ENCODE results near the gene C2CD5. TPM values are rescaled to one million over a fixed set of nuclear protein-coding genes. Genes with fewer than 3 reads are reported as not detected.

The C2CD5 gene
- total RNA-seq, 6 donors from 2014 or later = 20.8 to 56.6 (median 36.6) TPM

- ATAC-seq (ENCODE audit: low FRiP score in 2 of 2) = no peak
- 75 to 94% methylated on average over 1 of the region's 1 CpG for WGBS, 2 donors
- Histone ChIP-seq H3K27me3 (no peaks in the 10 kb centered on the region), H3K36me3 (no peaks in the 10 kb centered on the region), H3K27ac (no peak overlapping the region), H3K4me3 (no peak overlapping the region), H3K9me3 (no peaks in the 10 kb centered on the region), H3K4me1 (no peaks in the 10 kb centered on the region)
- TF ChIP-seq CTCF (IDR thresholded peaks at IDR 0.05) (no peak), POLR2AphosphoS5 (IDR thresholded peaks at IDR 0.05) (no peak), POLR2A (IDR thresholded peaks at IDR 0.05) (no peak), EP300 (IDR thresholded peaks at IDR 0.05) (no peak)
- no peak for DNase-seq
Observed at GRCh38 chr12:22577667-22578066, 33.3 kb upstream of the C2CD5 start.

- Histone ChIP-seq H3K36me3 (no peaks in the 10 kb centered on the region), H3K4me3 (no peak overlapping the region), H3K4me1 (no peaks in the 10 kb centered on the region), H3K27me3 (no peaks in the 10 kb centered on the region), H3K27ac (no peak overlapping the region), H3K9me3 (no peaks in the 10 kb centered on the region)
- DNase-seq (no peak), ATAC-seq (ENCODE audit: low FRiP score in 2 of 2) (no peak)
- TF ChIP-seq POLR2A (IDR thresholded peaks at IDR 0.05) = no peak
- no peak for TF ChIP-seq EP300 (IDR thresholded peaks at IDR 0.05)
- TF ChIP-seq POLR2AphosphoS5 (IDR thresholded peaks at IDR 0.05) = no peak
- TF ChIP-seq CTCF (IDR thresholded peaks at IDR 0.05) = no peak
- 67 to 95% methylated on average over 2 of the region's 2 CpGs for WGBS, 2 donors
Observed at GRCh38 chr12:22576473-22576872, 32.1 kb upstream of the C2CD5 start.

- Histone ChIP-seq H3K27me3 (no peaks in the 10 kb centered on the region), H3K9me3 (no peaks in the 10 kb centered on the region), H3K4me3 (no peak overlapping the region), H3K36me3 (no peaks in the 10 kb centered on the region), H3K4me1 (no peaks in the 10 kb centered on the region), H3K27ac (no peak overlapping the region)
- DNase-seq (no peak), ATAC-seq (ENCODE audit: low FRiP score in 2 of 2) (no peak)
- TF ChIP-seq POLR2A (IDR thresholded peaks at IDR 0.05) = no peak
- no peak for TF ChIP-seq POLR2AphosphoS5 (IDR thresholded peaks at IDR 0.05)
- TF ChIP-seq EP300 (IDR thresholded peaks at IDR 0.05) = no peak
- no peak for TF ChIP-seq CTCF (IDR thresholded peaks at IDR 0.05)
- 86% methylated on average over 1 of the region's 1 CpG for WGBS, 2 donors
Observed at GRCh38 chr12:22576065-22576464, 31.7 kb upstream of the C2CD5 start.

GRCh38 chr12:22574921-22575320 lies 30.6 kb upstream of the C2CD5 start:
- DNase-seq = no peak

More at GRCh38 chr12:22574921-22575320, 30.6 kb upstream of the C2CD5 start:
- 89 to 93% methylated on average over 3 of the region's 3 CpGs for WGBS, 2 donors
- no peaks in the 10 kb centered on the region for H3K36me3 ChIP-seq
- H3K4me1 ChIP-seq = no peaks in the 10 kb centered on the region
- no peak overlapping the region for H3K4me3 ChIP-seq
- ATAC-seq (ENCODE audit: low FRiP score in 2 of 2) = no peak
- TF ChIP-seq CTCF (IDR thresholded peaks at IDR 0.05) (no peak), POLR2A (IDR thresholded peaks at IDR 0.05) (no peak), EP300 (IDR thresholded peaks at IDR 0.05) (no peak), POLR2AphosphoS5 (IDR thresholded peaks at IDR 0.05) (no peak)
- no peaks in the 10 kb centered on the region for H3K27me3 ChIP-seq
- H3K27ac ChIP-seq = no peak overlapping the region
- no peaks in the 10 kb centered on the region for H3K9me3 ChIP-seq
